CD4-positive, alpha-beta T cell treated with Interleukin-6 at 100 ng/mL for 8 hours (primary cell): ENCODE measurements around the gene DPYD.

ENCODE experiments used
- DNase-seq: peaks from one replicate; pipeline ENCODE4 v3.0.0-alpha.2; 2020; ENCODE audit warnings: mixed read lengths, low spot score

The DPYD gene

GRCh38 chr1:97920832-97921571 lies at the start of gene DPYD:
TSS of gene DPYD (minus strand) at chr1:97921034. CDS start at chr1:97920922, 112 bp downstream.
- DNase-seq, result peak; percentile 85

- no peak for DNase-seq
Measured at GRCh38 chr1:97960470-97960869, 39.6 kb upstream of the DPYD start.

- no peak for DNase-seq
Measured at GRCh38 chr1:97947695-97948094, 26.9 kb upstream of the DPYD start.

- no peak for DNase-seq
Measured at GRCh38 chr1:97943354-97943753, 22.5 kb upstream of the DPYD start.

- no peak for DNase-seq
Measured at GRCh38 chr1:97942161-97943123, 21.6 kb upstream of the DPYD start.

- DNase-seq, result no peak
Measured at GRCh38 chr1:97938285-97938642, 17.4 kb upstream of the DPYD start.

GRCh38 chr1:97936976-97937375 lies 16.1 kb upstream of the DPYD start:
- DNase-seq, result no peak

- no peak for DNase-seq
Measured at GRCh38 chr1:97934491-97934890, 13.7 kb upstream of the DPYD start.

- no peak for DNase-seq
Measured at GRCh38 chr1:97929874-97930851, 9.3 kb upstream of the DPYD start.

GRCh38 chr1:97926017-97926708 lies 5.3 kb upstream of the DPYD start:
- no peak for DNase-seq

- DNase-seq, result no peak
Measured at GRCh38 chr1:97925151-97925550, 4.3 kb upstream of the DPYD start.

GRCh38 chr1:97923811-97924210 lies 3.0 kb upstream of the DPYD start:
- no peak for DNase-seq

- no peak for DNase-seq
Measured at GRCh38 chr1:97920276-97920831, 480 bp downstream of the DPYD start.

GRCh38 chr1:97919585-97920261 lies 1.1 kb downstream of the DPYD start:
- DNase-seq, result no peak

GRCh38 chr1:97918961-97919360 lies 1.9 kb downstream of the DPYD start:
- no peak for DNase-seq

- no peak for DNase-seq
Measured at GRCh38 chr1:97913506-97914139, 7.2 kb downstream of the DPYD start.

- no peak for DNase-seq
Measured at GRCh38 chr1:97911266-97912215, 9.3 kb downstream of the DPYD start.

- DNase-seq, result no peak
Measured at GRCh38 chr1:97909266-97909665, 11.6 kb downstream of the DPYD start.

- no peak for DNase-seq
Measured at GRCh38 chr1:97907886-97908285, 12.9 kb downstream of the DPYD start.
